Measurements from ENCODE around the gene PAGE2.
"Not testable (repeated sequence)": the region's sequence is repeated elsewhere in the genome, so short reads cannot be mapped to it uniquely, and the experiment has no call there.

PAGE2 gene, protein sequence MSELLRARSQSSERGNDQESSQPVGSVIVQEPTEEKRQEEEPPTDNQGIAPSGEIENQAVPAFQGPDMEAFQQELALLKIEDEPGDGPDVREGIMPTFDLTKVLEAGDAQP

DNA sequence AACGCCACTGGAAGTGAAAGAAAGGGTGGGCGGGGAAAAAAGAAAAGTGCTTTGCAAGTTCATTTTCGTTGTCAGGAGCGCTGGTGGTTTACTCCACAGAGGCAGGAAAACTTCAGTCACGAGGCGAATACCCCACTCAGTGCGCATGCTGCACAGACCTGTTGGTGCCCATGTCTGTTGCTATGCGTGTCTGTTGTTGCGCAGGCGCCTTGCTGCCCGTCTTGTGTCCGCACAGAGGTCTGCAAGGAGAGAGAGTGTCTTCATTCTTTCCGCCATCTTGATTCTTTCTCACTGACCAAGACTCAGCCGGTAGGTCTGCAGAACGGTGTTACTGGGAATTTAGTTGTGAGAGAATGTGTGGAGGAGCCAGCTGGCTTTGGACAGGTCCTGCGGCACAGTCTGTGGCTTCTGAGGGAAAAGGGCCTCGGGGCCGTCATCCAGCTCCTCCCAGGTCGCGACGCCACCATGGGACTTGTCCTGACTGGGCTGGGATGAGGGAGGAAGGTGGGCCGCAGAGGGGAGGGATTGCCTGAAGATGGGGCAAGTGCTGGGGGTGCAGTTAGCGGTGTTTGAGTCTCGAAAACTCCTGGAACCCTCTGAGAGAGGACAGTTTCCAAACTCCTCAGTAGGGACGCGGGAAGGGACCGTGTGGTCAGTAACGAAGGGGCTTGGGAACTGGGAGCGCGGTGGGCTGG is at the start of gene PAGE2:
Gene PAGE2, plus strand, starts transcription at position 224 of the 695 bp plus-strand sequence. CDS start 1,003 bp downstream, outside the sequence.
- no peak for DNase-seq

DNA sequence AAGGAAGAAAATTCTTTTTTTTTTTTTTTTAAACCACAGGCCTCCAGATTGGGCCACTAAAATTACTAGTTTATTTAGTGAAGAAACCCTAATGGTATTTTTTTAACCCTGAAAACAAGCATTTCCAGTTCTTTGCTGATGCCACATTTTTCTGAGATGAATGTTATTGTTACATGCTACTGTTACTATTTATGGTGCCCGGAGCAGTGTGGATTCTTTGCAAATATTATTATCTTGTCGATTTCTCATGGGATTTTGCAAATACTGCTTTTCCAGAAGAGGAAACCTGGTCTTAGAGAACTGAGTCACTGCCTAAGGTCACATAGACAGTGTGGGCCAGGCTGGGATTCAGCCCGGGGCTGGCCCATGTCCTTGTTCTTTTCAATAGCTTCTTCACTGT is 49.3 kb upstream of the PAGE2 start:
- no peak for DNase-seq

- no peak for DNase-seq
Observed at GRCh38 chrX:55041514-55041913, 47.3 kb upstream of the PAGE2 start.

DNA sequence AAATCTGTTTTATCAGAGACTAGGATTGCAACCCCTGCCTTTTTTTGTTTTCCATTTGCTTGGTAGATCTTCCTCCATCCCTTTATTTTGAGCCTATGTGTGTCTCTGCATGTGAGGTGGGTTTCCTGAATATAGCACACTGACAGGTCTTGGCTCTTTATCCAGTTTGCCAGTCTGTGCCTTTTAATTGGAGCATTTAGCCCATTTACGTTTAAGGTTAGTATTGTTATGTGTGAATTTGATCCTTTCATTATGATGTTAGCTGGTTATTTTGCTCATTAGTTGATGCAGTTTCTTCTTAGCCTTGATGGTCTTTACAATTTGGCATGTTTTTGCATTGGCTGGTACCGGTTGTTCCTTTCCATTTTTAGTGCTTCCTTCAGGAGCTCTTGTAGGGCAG is 38.2 kb upstream of the PAGE2 start:
- not testable (repeated sequence) for DNase-seq

- no peak for DNase-seq
Observed at GRCh38 chrX:55056820-55057674, 31.8 kb upstream of the PAGE2 start.

- no peak for DNase-seq
Observed at GRCh38 chrX:55057675-55058249, 31.1 kb upstream of the PAGE2 start.

DNA sequence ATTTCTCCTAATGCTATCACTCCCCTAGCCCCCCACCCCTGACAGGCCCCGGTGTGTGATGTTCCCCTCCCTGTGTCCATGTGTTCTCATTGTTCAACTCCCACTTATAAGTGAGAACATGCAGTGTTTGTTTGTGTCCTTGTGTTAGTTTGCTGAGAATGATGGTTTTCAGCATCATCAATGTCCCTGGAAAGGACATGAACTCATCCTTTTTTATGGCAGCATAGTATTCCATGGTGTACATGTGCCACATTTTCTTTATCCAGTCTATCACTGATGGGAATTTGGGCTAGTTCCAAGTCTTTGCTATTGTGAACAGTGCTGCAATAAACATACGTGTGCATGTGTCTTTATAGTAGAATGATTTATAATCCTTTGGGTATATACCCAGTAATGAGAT is 21.6 kb upstream of the PAGE2 start:
- DNase-seq = not testable (repeated sequence)

- no peak for DNase-seq
Observed at GRCh38 chrX:55072286-55072685, 16.5 kb upstream of the PAGE2 start.

GRCh38 chrX:55074851-55075467 is 13.9 kb upstream of the PAGE2 start, which contains the start of gene PAGE2B:
Gene PAGE2B (plus strand): TSS chrX:55075030. CDS start chrX:55076042, 1,012 bp downstream.
- no peak for DNase-seq

DNA sequence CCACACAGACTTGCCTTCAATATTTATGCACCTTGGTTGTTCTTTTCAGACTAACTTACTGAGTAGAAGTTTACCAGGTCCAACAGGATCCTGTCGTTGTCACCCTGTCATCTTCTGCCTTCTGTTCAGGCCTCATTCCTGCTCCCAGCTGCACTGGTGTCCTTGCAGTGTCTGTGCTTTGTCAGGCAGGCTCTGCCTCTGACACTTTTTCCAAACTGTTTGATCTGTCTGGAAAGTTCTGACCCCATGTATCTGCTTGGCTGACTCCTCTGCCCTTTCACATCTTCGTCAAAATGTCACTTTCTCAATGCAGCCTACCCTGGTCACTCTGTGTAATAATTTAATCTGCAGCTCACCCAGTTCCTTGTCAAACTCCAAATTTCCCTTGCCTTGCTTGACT is 9.9 kb downstream of the PAGE2 start:
- no peak for DNase-seq

DNA sequence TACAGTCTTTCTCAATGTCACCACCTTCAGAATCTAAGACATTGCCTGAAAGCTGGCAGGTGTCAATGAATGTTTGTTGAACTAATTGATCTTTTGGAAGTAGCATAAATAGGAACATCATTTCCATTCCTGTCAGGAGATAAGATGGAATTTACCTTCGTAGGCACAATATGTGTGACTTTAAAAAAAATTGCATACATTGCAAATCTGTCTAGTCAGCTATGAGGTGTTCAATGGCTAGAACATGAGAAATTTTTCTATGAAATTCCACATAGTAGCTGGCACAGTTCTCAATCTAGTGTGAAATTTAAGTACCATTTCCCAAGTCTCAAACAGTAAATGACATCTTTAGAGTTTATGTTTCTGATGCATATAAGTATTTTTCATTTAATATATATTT is 10.3 kb downstream of the PAGE2 start:
- no peak for DNase-seq

GRCh38 chrX:55102754-55103153 is 13.9 kb downstream of the PAGE2 start:
- DNase-seq = no peak

DNA sequence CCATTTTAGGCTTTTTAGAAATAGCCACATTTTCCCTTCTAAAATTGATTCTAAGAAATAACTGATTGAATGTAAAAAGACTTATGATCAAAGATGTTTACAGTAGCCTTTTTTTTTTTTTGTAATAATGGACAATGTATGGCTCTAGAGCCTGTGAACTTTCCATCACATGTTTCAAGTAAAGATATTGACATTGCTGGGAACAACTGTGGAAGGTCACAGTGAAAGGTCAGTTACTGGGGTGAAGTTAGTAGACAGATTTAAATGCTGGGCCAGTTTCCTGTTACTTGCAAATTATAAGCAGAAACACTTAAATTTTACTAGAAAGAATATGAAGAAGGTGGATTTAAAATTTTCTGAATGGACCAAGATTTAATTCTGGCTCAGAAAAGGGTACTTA is 18.4 kb downstream of the PAGE2 start:
- DNase-seq = no peak

DNA sequence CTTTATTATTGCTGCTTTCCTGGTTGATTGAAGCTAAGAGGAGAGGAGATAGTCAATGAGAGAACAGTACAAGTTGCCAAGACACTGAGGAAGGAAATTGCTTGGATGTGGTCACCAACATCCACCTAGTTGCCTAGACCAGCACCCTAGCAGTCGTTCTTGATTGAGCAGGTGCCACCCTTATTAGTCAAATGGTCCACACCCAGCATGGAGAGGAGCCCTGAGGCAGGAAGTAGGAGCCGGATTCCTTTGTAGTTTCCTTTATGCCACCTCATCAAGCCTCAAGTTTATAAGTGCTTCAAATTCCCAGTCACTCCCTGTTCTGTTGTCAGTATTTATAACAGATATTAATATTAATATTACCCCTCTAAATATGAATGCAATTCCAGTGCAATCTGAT is 19.1 kb downstream of the PAGE2 start:
- no peak for DNase-seq

DNA sequence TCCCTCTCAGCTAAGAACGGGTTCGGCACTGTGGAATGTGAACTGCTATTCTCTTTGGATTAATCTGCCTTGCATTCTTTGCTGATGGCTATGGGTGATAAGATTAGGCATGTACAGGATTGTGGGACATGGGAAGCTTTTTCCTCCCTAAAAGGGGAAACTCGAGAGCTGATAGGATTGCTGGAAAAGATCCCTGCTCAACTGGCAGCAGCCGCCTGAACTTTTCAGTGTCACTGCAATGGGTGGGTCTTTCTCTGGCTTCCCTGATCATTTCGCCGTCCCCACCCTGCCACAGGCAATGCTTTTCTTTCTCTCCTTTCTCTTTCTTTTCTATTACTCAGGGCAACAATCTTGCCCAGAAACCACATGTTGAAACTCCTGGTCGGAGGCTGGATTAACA is 20.5 kb downstream of the PAGE2 start:
- DNase-seq = no peak

DNA sequence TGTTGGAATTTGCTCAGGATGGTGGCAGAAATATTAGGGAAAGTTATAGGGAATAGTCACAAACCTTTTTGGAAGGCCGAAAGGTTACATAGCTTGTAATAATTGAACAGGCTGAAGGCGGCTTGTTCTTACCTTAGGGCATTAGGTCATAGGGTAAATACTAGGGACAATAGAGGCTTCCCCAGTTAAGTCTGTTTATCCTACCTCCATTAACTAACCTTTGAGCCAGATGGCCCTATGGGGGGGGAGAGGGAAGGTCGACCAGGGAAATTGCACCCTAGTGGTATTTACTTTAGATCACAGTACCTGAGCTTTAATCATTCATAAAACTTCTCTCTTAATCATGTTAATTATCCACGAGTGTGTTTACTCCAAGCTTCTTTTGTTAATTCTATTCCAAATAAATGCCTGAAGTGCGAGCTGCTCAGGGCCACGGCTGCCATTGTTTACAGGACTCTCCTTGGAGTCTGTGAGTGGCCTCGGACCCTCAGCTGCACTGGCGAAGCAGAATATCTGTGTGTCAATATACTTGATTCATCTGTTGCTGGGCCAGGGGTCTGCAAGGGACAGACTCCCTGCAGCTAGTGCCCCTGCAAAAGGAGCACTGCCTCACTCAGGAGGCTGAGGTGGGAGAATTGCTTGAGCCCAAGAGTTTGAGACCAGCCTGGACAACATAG is 22.9 kb downstream of the PAGE2 start:
- no peak for DNase-seq

GRCh38 chrX:55116589-55116988 is 27.8 kb downstream of the PAGE2 start:
- not testable (repeated sequence) for DNase-seq

DNA sequence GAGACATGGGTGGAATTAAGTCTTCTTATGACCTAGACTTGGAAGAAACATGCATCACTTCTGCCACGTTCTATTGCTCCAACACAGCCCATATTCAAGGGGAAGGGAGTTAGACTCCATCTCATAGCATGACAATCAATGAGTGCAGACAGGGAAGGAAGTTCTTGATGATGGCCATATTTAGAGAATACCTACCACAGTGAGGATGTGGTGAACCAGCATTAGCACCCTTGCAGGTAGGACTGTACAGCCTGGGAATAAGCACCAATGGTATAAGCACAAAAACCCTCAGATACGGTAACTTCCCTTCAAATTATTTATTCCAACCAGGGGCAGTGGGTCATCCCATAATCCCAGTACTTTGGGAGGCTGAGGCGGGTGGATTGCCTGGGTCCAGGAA is 29.8 kb downstream of the PAGE2 start:
- no peak for DNase-seq

DNA sequence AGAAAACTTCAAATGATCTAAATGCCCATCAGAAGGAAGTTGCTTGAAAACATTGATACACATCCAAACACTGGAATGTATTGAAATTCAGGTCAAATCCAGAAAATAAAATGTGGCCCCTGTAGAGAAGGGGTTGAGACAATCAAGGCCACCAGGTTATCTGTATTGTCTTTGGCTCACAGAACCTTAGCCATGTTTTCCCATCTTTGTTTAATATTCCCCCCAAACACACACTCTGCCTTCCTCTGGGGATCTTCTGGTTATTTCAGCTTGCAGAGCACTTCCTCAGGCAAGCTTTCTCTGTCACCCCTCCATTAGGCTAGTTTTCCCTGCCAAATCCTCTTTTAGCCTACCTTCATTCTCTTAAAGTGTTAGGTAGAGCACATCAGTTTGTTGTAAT is 30.5 kb downstream of the PAGE2 start:
- DNase-seq = no peak

- no peak for DNase-seq
Observed at GRCh38 chrX:55119712-55120111, 30.9 kb downstream of the PAGE2 start.

GRCh38 chrX:55120761-55121358 is 32.0 kb downstream of the PAGE2 start:
- no peak for DNase-seq

DNA sequence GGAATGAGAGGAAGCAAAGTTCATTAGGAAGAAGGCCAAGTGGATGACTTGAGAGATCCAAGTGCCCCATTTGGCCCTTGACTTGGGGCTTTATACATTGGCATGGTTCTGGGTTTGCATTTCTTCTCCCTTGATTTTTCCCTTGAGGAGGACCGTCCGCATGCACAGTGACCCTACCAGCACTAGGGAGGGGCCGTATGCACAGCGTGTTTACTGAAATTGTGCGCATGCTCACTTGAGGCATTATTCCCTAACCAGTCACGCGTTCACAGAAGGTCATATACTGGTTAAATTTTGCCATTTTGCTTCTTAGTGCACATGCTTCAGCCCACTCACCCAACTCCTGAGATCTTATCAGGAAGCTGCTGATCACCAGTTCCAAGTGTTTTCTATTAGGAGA is 35.1 kb downstream of the PAGE2 start:
- no peak for DNase-seq

Data from KG1 (cell line).